ENCODE data around the gene ADAM11.

DNA sequence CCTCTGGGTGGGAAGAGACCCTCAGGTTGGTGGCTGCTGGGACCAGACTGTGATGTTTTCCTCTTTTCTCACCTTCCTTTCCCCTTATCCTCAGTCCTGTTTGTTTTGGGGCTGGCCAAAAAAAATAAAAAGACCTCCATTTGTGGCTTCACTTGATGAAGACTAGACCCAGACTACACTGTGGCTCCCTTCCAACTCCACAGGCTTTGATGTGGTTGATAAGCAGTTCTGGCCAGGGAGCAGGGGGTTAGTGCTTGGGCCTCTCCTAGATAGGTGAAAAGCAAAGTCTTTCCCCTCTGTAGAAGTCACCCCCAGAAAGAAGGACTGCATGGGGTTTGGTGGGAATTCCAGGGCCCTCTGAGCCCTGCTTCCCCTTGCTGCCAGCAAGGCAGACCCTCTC is 11.2 kb upstream of the ADAM11 start:
- TF ChIP-seq, protein P1, sequence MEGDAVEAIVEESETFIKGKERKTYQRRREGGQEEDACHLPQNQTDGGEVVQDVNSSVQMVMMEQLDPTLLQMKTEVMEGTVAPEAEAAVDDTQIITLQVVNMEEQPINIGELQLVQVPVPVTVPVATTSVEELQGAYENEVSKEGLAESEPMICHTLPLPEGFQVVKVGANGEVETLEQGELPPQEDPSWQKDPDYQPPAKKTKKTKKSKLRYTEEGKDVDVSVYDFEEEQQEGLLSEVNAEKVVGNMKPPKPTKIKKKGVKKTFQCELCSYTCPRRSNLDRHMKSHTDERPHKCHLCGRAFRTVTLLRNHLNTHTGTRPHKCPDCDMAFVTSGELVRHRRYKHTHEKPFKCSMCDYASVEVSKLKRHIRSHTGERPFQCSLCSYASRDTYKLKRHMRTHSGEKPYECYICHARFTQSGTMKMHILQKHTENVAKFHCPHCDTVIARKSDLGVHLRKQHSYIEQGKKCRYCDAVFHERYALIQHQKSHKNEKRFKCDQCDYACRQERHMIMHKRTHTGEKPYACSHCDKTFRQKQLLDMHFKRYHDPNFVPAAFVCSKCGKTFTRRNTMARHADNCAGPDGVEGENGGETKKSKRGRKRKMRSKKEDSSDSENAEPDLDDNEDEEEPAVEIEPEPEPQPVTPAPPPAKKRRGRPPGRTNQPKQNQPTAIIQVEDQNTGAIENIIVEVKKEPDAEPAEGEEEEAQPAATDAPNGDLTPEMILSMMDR (IDR thresholded peaks at IDR 0.05) = no peak
- TF ChIP-seq POLR2A (IDR thresholded peaks at IDR 0.05) = no peak

Measured in heart left ventricle (tissue), 13 donors.